ENCODE measurements around the gene VIPR1.

VIPR1 gene

GRCh38 chr3:42509111-42509510, 6.7 kb downstream of the VIPR1 start:
- FAIRE-seq (no peak), DNase-seq (ENCODE audit: insufficient read length, low spot score) (no peak)

- no peak for FAIRE-seq
- DNase-seq (ENCODE audit: insufficient read length, low spot score), result no peak
These were observed 7.9 kb downstream of the VIPR1 start for GRCh38 chr3:42510325-42510724.

GRCh38 chr3:42511201-42511600, 8.8 kb downstream of the VIPR1 start:
- DNase-seq (ENCODE audit: insufficient read length, low spot score), result no peak
- no peak for FAIRE-seq

GRCh38 chr3:42511736-42512135, 9.3 kb downstream of the VIPR1 start:
- DNase-seq (ENCODE audit: insufficient read length, low spot score), result no peak
- no peak for FAIRE-seq

- FAIRE-seq (no peak), DNase-seq (ENCODE audit: insufficient read length, low spot score) (no peak)
These were observed 10.7 kb downstream of the VIPR1 start for GRCh38 chr3:42513121-42513520.

GRCh38 chr3:42513521-42513920, 11.1 kb downstream of the VIPR1 start:
- DNase-seq (ENCODE audit: insufficient read length, low spot score) (no peak), FAIRE-seq (no peak)

- DNase-seq (ENCODE audit: insufficient read length, low spot score), result no peak
- FAIRE-seq, result no peak
These were observed 12.4 kb downstream of the VIPR1 start for GRCh38 chr3:42514876-42515275.

- DNase-seq (ENCODE audit: insufficient read length, low spot score) (no peak), FAIRE-seq (no peak)
These were observed 13.0 kb downstream of the VIPR1 start for GRCh38 chr3:42515391-42515916.

GRCh38 chr3:42515976-42516375, 13.5 kb downstream of the VIPR1 start:
- FAIRE-seq, result no peak
- no peak for DNase-seq (ENCODE audit: insufficient read length, low spot score)

- no peak for FAIRE-seq
- no peak for DNase-seq (ENCODE audit: insufficient read length, low spot score)
These were observed 14.0 kb downstream of the VIPR1 start for GRCh38 chr3:42516443-42516842.

- DNase-seq (ENCODE audit: insufficient read length, low spot score), result no peak
- no peak for FAIRE-seq
These were observed 14.7 kb downstream of the VIPR1 start for GRCh38 chr3:42517117-42517516.

GRCh38 chr3:42518800-42519567, 16.5 kb downstream of the VIPR1 start:
- DNase-seq (ENCODE audit: insufficient read length, low spot score), result no peak
- FAIRE-seq, result no peak

- FAIRE-seq (no peak), DNase-seq (ENCODE audit: insufficient read length, low spot score) (no peak)
These were observed 17.1 kb downstream of the VIPR1 start for GRCh38 chr3:42519568-42519962.

- FAIRE-seq (no peak), DNase-seq (ENCODE audit: insufficient read length, low spot score) (no peak)
These were observed 17.9 kb downstream of the VIPR1 start for GRCh38 chr3:42520336-42520735.

- DNase-seq (ENCODE audit: insufficient read length, low spot score) (no peak), FAIRE-seq (no peak)
These were observed 18.5 kb downstream of the VIPR1 start for GRCh38 chr3:42520906-42521305.

- no peak for FAIRE-seq
- DNase-seq (ENCODE audit: insufficient read length, low spot score), result no peak
These were observed 22.3 kb downstream of the VIPR1 start for GRCh38 chr3:42524751-42525150.

GRCh38 chr3:42525212-42525611, 22.8 kb downstream of the VIPR1 start:
- DNase-seq (ENCODE audit: insufficient read length, low spot score) (no peak), FAIRE-seq (no peak)

- DNase-seq (ENCODE audit: insufficient read length, low spot score) (no peak), FAIRE-seq (no peak)
These were observed 23.4 kb downstream of the VIPR1 start for GRCh38 chr3:42525736-42526345.

- no peak for FAIRE-seq
These were observed 24.3 kb downstream of the VIPR1 start for GRCh38 chr3:42526616-42527367.

GRCh38 chr3:42527368-42527917, 25.0 kb downstream of the VIPR1 start:
- DNase-seq (ENCODE audit: insufficient read length, low spot score) (no peak), FAIRE-seq (no peak)

More at GRCh38 chr3:42526616-42527367, 24.3 kb downstream of the VIPR1 start:
- no peak for DNase-seq (ENCODE audit: insufficient read length, low spot score)

GRCh38 chr3:42529468-42529867, 27.0 kb downstream of the VIPR1 start:
- no peak for DNase-seq (ENCODE audit: insufficient read length, low spot score)
- FAIRE-seq, result no peak

Data from GM19239 (cell line).